NCI-H1930 (cell line): ENCODE data around the gene THAP6.
"Not testable (repeated sequence)": the region's sequence is repeated elsewhere in the genome, so short reads cannot be mapped to it uniquely, and the experiment has no call there.

Experiments
- DNase-seq, 2 experiments: peaks; one replicate each; lab custom pipeline; 2025; lab: John Stamatoyannopoulos, UW

The THAP6 gene

DNA sequence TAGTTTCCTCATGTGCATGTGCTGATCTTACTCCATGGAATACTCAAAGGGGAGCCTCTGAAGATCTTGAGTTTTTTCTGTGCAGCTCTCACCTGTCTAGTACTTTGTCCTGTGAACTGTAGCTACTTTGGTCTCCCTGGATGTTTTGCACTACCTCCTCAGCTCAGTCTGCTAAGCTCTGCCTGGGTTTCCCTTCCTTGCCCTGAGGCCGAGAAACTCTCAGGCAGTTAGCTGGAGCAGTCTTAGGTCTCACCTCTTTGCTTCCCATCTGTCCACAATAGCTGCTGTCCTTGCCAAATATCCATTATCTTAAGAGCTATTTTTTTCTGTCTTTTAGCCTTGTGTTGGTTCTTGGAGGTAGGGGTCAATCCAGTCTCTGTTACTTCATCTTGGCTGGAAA, 11.6 kb downstream of the THAP6 start:
- no peak for DNase-seq

DNA sequence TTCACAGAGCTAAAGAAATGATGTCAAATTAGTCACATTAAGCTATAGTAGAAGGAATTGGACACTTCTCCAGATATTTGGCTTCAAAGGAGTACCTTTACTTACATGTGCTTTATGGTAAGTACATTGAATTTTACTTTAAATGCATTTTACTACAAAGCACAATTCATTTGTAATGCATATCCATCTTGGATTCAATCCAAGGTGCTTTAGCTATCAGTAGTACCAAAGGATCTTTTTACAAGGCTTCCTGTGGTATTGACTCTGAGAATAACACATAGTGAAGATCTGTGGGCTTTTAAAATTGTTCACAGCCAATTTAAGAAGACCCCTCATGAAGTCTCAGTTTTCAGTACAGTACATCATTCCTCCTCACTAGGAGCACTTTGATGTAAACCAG, 13.2 kb downstream of the THAP6 start:
- no peak for DNase-seq

DNA sequence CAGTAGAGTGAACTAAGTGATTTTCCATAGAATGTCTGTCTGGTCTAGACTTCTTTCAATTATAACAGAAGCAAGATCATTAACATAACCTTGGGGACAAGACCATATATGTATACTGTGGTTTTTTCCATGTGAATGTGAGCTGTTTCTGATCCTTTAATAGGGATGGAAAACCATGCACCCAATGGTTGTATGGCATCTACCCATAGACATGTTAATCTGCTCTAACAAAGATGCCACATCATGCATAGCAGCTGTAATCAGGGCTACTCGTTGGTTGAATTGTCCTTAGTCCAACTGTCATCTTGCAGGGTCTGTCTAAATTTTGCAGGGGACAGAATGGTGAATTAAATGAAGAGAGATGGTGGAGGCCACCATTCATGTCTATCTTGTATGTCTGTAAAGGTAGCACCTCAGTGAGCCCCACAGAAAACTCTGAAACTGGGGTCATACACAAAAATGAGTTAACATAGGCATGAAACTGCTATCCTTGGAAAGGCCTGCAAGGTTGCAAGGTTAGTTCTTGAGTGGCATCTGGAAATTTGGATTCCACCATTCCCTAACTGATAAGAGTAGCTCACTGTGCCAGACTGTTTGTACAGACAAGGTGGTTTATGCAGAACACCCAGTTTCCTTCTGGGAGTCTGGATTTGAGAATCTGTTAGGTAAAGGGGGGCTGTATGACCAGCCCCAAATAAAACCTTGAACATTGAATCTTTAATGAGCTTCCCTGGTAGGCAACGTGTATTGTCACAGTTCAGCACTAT, 16.5 kb downstream of the THAP6 start:
- DNase-seq = no peak

- DNase-seq = not testable (repeated sequence)
Observed at GRCh38 chr4:75531536-75532143, 17.4 kb downstream of the THAP6 start.

DNA sequence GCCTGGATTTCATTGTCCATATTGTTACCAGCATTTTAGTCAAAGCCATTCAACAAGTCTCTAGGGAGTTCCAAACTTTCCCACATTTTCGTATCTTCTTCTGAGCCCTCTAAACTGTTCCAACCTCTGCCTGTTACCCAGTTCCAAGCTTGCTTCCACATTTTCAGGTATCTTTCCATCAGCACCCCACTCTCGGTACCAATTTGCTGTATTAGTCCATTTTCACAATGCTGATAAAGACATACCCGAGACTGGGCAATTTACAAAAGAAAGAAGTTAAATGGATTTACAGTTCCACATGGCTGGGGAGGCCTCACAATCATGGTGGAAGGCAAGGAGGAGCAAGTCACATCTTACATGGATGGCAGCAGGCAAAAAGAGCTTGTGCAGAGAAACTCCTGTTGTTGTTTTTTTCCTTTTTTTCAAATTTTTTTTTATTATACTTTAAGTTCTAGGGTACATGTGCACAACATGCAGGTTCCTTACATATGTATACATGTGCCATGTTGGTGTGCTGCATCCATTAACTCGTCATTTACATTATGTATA, 19.1 kb downstream of the THAP6 start:
- not testable (repeated sequence) for DNase-seq

- DNase-seq = not testable (repeated sequence)
Observed at GRCh38 chr4:75533926-75534325, 19.7 kb downstream of the THAP6 start.

DNA sequence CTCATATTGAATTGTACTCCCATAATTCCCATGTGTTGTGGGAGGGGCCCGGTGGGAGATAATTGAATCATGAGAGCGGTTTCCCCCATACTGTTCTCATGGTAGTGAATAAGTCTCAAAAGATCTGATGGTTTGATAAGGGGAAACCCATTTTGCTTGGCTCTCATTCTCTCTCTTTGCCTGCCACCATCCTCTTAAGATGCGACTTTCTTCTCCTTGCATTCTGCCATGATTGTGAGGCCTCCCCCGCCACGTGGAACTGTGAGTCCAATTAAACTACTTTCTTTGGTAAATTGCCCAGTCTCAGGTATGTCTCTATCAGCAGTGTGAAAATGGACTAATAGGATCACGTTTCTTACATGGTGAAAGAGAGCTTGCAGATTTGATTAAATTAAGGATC, 23.0 kb downstream of the THAP6 start:
- not testable (repeated sequence) for DNase-seq

- no peak for DNase-seq
Observed at GRCh38 chr4:75542824-75543223, 28.6 kb downstream of the THAP6 start.

- not testable (repeated sequence) for DNase-seq
Observed at GRCh38 chr4:75544220-75544619, 29.9 kb downstream of the THAP6 start.

DNA sequence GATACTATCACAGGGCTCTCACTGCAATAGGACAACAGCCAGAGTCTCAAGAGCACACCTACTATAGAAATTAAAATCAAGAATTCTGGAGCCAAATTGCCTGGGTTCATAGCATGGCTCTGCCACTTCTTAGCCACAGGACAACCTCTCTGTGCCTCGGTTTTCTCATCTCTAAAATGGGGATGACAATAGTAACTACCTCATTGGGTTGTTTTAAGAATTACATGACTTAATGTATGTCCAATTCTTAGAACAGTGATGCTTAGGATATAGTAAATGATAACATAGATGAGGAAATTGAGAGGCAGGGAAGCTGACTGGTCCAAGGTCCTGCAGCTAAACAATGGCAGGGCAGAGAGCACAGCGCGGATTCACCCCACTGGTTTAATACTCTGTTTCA, 30.6 kb downstream of the THAP6 start:
- DNase-seq = no peak

- DNase-seq = no peak
Observed at GRCh38 chr4:75545526-75545925, 31.3 kb downstream of the THAP6 start.

- no peak for DNase-seq
Observed at GRCh38 chr4:75547647-75548387, 33.5 kb downstream of the THAP6 start.

DNA sequence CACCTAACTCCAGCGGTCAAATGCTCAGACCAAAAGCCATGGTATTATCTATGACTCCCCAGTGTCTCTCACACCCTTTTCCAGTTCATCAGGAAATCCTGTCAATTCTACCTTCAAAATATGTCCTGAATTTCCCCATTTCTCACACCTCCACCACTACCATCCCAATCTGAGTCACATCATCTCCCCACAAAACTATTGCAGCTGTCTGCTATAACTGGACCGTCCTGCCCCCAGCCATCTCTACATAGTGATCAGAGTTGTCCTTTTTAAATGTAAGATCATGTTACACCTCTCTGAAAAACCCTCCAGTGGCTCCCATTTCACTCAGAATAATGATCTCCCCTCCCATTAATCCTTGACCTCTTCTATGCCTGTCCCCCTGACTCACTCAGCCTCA, 34.7 kb downstream of the THAP6 start:
- DNase-seq = no peak

DNA sequence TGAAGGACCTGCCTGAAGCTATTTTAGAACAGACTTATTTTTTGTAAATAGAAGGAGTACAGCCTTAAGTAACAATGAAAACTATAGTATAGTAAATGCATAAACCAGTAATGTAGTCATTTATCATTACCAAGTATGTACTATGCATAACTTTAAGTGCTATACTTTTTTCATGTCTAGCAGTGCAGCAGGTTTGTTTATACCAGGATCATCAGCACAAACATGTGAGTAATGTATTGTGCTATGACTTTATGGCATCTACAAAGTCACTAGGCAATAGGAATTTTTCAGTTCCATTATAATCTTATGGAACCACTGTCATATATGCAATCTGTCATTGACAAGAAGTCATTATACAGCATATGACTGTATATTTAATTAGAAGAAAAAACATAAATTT, 38.2 kb downstream of the THAP6 start:
- DNase-seq = no peak

DNA sequence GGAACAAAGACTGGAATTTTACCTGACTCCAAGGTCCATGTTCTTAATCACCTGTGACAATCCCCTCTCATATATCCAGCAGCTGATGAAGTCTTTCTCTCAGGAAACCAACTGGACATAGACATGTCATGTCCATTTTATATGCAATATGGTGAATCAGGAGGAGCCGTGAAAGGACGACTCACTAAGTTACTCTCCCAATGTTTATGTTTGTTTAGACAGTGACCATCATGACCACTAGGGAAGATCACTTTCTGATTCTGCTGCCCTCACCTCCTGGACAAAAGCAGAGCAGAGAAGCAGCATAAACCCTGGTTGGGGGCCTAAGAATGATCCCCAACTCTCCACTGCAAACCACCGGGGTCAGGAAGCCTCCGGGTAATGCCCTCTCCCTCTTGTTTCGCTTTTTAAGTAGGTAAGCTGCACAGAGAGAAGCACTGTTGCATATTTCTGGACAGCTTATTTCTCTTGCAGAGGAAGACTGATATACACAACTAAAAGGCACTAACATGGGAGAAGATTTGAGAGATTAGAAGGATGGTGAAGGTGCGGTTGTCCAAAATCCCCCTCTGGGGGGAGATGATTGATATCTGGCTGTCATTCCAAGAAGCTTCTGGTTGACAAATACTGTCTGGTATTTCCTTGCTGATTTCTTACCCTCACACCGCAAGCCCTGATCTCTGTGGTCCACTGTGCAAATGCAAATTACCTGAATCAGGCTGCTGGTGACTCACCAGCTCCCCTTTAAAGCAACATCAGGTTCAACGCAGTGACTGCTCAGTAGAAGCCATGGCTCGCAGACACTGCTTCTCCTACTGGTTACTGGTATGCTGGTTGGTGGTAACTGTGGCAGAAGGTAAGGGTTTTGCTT, 41.3 kb downstream of the THAP6 start, which contains the start of gene ODAPH:
TSS of gene ODAPH (plus strand) at position 773 of the 871 bp plus-strand sequence. CDS start at position 790, 17 bp downstream.
- no peak for DNase-seq

DNA sequence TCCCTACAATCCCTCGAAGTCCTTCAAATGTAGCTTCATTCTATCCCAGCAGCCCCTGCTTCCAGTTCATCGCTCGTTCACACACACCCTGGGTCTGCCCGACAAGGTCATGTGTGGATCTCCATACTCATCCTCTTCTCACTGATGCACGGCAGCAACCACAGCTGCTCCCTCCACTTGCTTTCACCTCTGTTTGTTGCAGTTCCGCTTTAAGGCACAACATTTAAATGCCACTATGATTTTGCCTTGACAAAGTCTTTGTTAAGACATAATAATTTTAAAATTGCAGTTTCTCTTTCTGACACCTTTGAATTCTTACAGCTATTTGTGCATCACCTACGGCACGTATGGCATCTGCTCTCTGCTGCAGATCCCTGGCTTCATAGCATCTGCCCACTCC, 43.4 kb downstream of the THAP6 start:
- DNase-seq = no peak

DNA sequence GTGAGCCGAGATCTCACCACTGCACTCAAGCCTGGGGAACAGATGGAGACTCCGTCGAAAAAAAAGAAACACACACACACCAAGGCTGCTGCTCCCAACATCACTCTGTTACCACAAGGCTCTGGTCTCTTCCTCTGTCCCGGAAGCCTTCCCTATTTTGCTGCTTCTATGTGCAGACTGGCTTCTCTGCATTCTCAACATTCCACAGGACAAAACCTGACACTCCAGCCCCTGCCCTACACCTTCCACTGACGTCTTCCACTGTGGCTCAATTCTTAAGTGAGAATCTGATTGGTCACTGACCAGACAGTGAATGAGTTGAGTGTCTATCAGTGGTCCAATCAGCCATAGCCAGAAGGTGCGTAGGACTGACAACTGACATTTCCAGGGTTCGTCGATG, 47.5 kb downstream of the THAP6 start:
- DNase-seq = no peak

DNA sequence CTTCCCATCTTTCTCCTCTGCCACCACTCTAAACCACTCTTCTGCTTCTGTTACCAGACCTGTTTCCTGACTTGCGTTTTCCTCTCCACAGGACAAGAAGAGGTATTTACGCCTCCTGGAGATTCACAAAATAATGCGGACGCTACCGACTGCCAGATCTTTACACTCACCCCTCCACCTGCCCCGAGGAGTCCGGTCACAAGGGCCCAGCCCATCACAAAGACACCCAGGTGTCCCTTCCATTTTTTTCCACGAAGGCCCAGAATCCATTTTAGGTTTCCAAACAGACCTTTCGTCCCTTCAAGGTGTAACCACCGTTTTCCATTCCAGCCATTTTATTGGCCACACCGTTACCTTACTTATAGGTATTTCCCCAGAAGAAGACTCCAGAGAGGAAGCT, 49.8 kb downstream of the THAP6 start:
- no peak for DNase-seq

DNA sequence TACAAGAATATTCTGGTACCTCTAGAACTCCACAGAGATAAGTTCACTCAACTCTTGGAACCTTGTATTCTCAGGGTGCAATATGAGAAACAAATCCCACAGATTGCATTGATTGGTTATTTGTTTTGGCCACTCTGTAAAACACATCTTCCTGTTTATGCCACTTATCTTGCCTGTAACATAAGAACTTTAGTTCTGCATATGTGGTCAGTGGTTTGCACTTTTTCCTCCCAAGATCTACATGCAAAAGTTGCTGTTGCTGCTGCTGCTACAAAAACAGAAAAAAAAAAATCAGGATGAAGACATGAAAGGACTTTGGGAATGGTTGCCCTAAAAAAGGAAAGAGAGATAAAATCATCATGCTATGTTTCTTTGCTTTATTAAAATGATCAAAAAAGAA, 51.2 kb downstream of the THAP6 start:
- no peak for DNase-seq

GRCh38 chr4:75566911-75567310, 52.6 kb downstream of the THAP6 start:
- DNase-seq = no peak

GRCh38 chr4:75567725-75568124, 53.5 kb downstream of the THAP6 start:
- DNase-seq = no peak
